Kidney (tissue), 14 donors: Measurements from ENCODE around the gene CCDC191. TPM values are rescaled to one million over a fixed set of nuclear protein-coding genes. Genes with fewer than 3 reads are reported as not detected.
A peak's percentile ranks its signal among the peaks of the same experiment; 100 is the strongest.

ENCODE experiments used
- DNase-seq, 5 donors: peaks; one replicate each; pipeline ENCODE4 v3.0.0-alpha.2; 2013 to 2020
- FAIRE-seq: peaks from 2 replicates; lab custom pipeline; 2012; peaks lifted over from hg19 to GRCh38; lab: Jason Lieb, UNC
- H3K27ac ChIP-seq, 2 donors: one replicate each; pipeline ENCODE4 v1.7.0; 2013; ENCODE audit warnings: low read depth in 2 of 2, low read length in 2 of 2, inconsistent platforms in 1 of 2
- H3K27me3 ChIP-seq: one replicate; pipeline ENCODE4 v1.7.1; 2013; ENCODE audit warnings: low read length, inconsistent platforms; ENCODE audit not compliant: control insufficient read depth, insufficient read depth
- H3K36me3 ChIP-seq, 3 donors: one replicate each; pipeline versions ENCODE4 v1.7.0 to v1.7.1; 2013; ENCODE audit warnings: low read length in 3 of 3, control low read depth in 1 of 3, inconsistent platforms in 1 of 3; ENCODE audit not compliant: insufficient read depth in 3 of 3, control insufficient read depth in 2 of 3
- H3K4me1 ChIP-seq, 3 donors: one replicate each; pipeline versions ENCODE4 v1.7.0 to v1.7.1; 2013; ENCODE audit warnings: low read length in 3 of 3, inconsistent platforms in 1 of 3, low read depth in 1 of 3; ENCODE audit not compliant: control insufficient read depth in 2 of 3, insufficient read depth in 2 of 3
- H3K4me3 ChIP-seq, 3 donors: one replicate each; pipeline versions ENCODE4 v1.7.0 to v1.8.1; 2013; ENCODE audit warnings: low read length in 3 of 3, control low read depth in 1 of 3, inconsistent platforms in 1 of 3
- H3K9ac ChIP-seq, 3 donors: one replicate each; pipeline versions ENCODE4 v1.7.0 to v1.7.1; 2013; ENCODE audit warnings: low read length in 3 of 3, control low read depth in 1 of 3, inconsistent platforms in 1 of 3
- H3K9me3 ChIP-seq, 3 donors: one replicate each; pipeline versions ENCODE4 v1.7.0 to v1.7.1; 2013; ENCODE audit warnings: low read length in 3 of 3, control low read depth in 1 of 3, inconsistent platforms in 1 of 3; ENCODE audit not compliant: control insufficient read depth in 2 of 3, insufficient read depth in 1 of 3
- intact Hi-C: fragments of 100-400 bp; cut with DNase I; formaldehyde crosslinking; loops from one replicate; pipeline ENCODE4 v1.11.1; 2022
- polyA plus RNA-seq: library from polyadenylated mRNA; stranded (reverse); fragments of 350-450 nt; fragmentation: Illumina TruSeq; extraction: RNeasy Lipid Tissue Mini Kit (QIAGEN cat#74804); gene quantifications from one replicate; pipeline ENCODE4 v1.2.3, GENCODE V29; 2014; ENCODE audit warnings: low read depth, low replicate concordance; ENCODE audit not compliant: insufficient read depth
- total RNA-seq: library from RNA; stranded (reverse); fragmentation: NEBNext Ultra II Directional; extraction: Animal tissue kit (Norgen Biotek cat#: 25700); gene quantifications from one replicate; pipeline ENCODE4 v1.2.1, GENCODE V29; 2021
- TF ChIP-seq, protein P1 (sequence below): IDR thresholded peaks from 3 replicates; pipeline ENCODE4 v1.5.1; 2012; ENCODE audit warnings: mild to moderate bottlenecking, moderate library complexity, borderline replicate concordance; ENCODE audit not compliant: insufficient read depth; ENCODE audit errors: extremely low read depth
- donor health status: control.
- donor health status: control.
- donor health status: control.
- donor health status: control.
- donor health status: control.
- donor health status: DM: yes; HTN: yes; CAD: no.
- donor health status: Normal renal cell carcinoma (clear cell type).

CCDC191 gene
- total and polyA plus RNA-seq, 2 donors from 2014 or later = 3.7 to 11.7 TPM

DNA sequence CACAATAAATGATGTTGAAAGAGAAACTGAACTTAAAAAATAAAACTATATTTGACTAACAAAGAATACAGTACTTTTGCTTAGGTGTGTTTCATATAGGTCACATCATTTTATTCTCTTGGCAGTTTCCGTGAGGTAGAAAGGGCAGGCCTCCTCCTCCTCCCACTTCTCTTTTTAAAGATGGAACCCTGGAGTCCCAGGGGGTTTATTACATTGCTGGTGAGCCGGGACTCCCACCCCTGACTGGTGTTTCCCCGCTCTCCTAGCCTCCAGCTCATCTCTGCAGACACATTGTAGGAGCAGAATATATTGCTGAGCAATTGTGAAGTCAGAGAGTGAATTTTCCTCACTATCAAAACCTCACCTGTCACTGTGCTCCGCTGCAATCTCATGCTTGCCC, 78.5 kb downstream of the CCDC191 start:
- H3K9ac ChIP-seq = no peak overlapping the region
- no peak overlapping the region for H3K4me3 ChIP-seq
- TF ChIP-seq, protein P1, sequence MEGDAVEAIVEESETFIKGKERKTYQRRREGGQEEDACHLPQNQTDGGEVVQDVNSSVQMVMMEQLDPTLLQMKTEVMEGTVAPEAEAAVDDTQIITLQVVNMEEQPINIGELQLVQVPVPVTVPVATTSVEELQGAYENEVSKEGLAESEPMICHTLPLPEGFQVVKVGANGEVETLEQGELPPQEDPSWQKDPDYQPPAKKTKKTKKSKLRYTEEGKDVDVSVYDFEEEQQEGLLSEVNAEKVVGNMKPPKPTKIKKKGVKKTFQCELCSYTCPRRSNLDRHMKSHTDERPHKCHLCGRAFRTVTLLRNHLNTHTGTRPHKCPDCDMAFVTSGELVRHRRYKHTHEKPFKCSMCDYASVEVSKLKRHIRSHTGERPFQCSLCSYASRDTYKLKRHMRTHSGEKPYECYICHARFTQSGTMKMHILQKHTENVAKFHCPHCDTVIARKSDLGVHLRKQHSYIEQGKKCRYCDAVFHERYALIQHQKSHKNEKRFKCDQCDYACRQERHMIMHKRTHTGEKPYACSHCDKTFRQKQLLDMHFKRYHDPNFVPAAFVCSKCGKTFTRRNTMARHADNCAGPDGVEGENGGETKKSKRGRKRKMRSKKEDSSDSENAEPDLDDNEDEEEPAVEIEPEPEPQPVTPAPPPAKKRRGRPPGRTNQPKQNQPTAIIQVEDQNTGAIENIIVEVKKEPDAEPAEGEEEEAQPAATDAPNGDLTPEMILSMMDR = no peak
- intact Hi-C loops = no loop called here
- H3K9me3 ChIP-seq = peaks cover 0 to 10% (median 5%) of the 10 kb centered on the region in 3 donors
- no peak overlapping the region for H3K27ac ChIP-seq
- no peaks in the 10 kb centered on the region for H3K27me3 ChIP-seq
- DNase-seq = no peak
- no peaks in the 10 kb centered on the region for H3K4me1 ChIP-seq
- peaks cover 0 to 10% (median 0%) of the 10 kb centered on the region in 3 donors for H3K36me3 ChIP-seq
- no peak for FAIRE-seq

DNA sequence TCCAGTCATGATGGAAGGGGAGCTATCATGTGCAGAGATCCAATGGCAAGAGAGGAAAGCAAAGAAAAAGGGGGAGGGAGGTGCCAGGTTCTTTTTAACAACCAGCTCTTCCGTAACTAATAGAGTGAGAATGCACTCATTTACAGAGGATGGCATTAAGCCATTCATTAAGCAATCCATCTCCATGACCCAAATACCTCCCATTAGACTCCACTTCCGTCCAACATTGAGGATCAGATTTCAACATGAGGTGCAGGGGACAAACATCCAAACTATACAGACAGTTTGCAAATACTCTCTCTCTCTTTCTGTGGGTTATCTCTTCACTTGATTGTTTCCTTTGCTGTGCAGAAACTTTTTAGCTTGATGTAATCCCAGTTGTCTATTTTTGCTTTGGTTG, 87.3 kb downstream of the CCDC191 start:
- peak in 1 of 5 donors; percentile 3 for DNase-seq
- intact Hi-C loops = no loop called here
- H3K4me1 ChIP-seq = no peaks in the 10 kb centered on the region
- H3K36me3 ChIP-seq = peaks cover 0 to 6% (median 2%) of the 10 kb centered on the region in 3 donors
- H3K9ac ChIP-seq = no peak overlapping the region
- FAIRE-seq = no peak
- no peak overlapping the region for H3K4me3 ChIP-seq
- TF ChIP-seq, protein P1 = no peak
- H3K9me3 ChIP-seq = peaks cover 0 to 16% (median 5%) of the 10 kb centered on the region in 3 donors
- no peaks in the 10 kb centered on the region for H3K27me3 ChIP-seq
- no peak overlapping the region for H3K27ac ChIP-seq

DNA sequence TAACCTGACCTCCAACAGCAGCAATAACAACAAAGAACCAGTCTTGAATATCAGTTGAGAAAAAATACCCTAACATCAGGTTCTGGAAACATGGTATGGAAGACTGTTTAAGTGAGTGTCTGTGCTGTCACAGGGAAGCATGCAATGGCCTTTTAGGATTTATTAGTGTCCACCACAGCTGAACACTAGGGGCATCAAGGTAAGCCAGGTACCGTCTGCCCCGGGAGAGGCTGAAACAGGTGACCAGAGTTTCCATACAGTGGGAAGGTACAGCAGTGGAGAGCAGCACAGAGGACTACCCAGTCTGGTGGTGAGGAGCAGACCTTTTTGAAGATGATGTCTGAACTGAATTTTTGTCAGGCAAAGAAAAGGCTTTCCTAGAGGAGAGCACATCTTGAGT, 90.2 kb downstream of the CCDC191 start:
- FAIRE-seq (no peak), DNase-seq (no peak)
- intact Hi-C loops = no loop called here
- no peak overlapping the region for H3K27ac ChIP-seq
- H3K27me3 ChIP-seq = no peaks in the 10 kb centered on the region
- TF ChIP-seq, protein P1 = no peak
- peaks cover 0 to 4% (median 2%) of the 10 kb centered on the region in 3 donors for H3K36me3 ChIP-seq
- no peaks in the 10 kb centered on the region for H3K9me3 ChIP-seq
- no peak overlapping the region for H3K4me3 ChIP-seq
- no peaks in the 10 kb centered on the region for H3K4me1 ChIP-seq
- H3K9ac ChIP-seq = no peak overlapping the region

DNA sequence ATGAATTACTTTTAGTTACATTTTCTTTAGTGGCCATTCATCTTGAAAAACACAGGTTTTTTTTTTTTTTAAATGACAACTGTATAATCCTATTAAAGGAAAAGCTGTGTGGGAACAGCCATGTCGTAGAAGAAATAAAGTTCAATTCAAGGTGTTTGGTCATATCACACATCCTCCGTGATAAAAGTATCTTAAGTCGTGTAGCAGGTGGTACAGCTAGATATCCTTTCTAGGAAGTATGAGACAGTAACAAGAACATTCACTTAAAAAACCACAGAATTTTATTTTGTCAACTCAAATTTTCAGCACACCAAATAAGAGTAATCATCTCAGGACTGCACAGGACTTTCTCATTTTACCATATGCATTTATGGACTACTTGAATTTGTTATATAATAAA, 92.4 kb downstream of the CCDC191 start:
- Histone ChIP-seq H3K9ac (no peak overlapping the region), H3K4me1 (no peaks in the 10 kb centered on the region), H3K36me3 (peaks cover 0 to 4% (median 2%) of the 10 kb centered on the region in 3 donors), H3K9me3 (no peaks in the 10 kb centered on the region), H3K4me3 (no peak overlapping the region), H3K27me3 (no peaks in the 10 kb centered on the region), H3K27ac (no peak overlapping the region)
- DNase-seq = no peak
- no peak for FAIRE-seq
- TF ChIP-seq, protein P1 = no peak
- intact Hi-C loops = no loop called here
